VCaP (cell line): Measurements from ENCODE around the gene CYTH1.

Experiments used
- H3K27ac ChIP-seq: fragments of 450-650 bp; 2 replicates; pipeline ENCODE4 v1.5.1; 2017
- CTCF ChIP-seq: fragments of 450-650 bp; conservative IDR thresholded peaks from 2 replicates; pipeline ENCODE4 v1.5.1; 2017; ENCODE audit warnings: mild to moderate bottlenecking, moderate library complexity

The CYTH1 gene

DNA sequence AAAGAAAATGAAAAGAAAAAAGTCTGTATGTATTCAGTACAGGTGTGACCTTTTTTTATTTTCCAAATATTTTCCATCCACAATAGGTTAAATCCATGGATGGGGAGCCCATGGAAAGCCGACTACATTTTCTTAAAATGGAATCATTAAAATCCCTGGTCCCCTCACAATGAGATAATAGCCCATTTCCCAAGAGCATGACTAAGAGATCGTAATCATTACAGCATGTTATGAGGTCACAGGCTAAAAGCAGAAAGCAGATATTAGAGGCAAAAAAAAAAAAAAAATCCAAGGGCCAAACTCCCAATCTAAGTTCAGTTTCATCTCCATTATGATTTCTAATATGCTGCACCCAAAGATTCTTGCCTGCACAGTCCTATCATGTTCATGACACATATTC, 44.7 kb downstream of the CYTH1 start:
- TF ChIP-seq CTCF = no peak
- H3K27ac ChIP-seq = peak overlapping the region; percentile 84

GRCh38 chr17:78736526-78737079, 45.5 kb downstream of the CYTH1 start:
- H3K27ac ChIP-seq = peak overlapping the region; percentile 84
- peak; percentile 21; the same call in 1 of the 2 replicates for TF ChIP-seq CTCF

GRCh38 chr17:78735832-78736525, 46.1 kb downstream of the CYTH1 start:
- peak overlapping the region; percentile 84 for H3K27ac ChIP-seq
- no peak for TF ChIP-seq CTCF

DNA sequence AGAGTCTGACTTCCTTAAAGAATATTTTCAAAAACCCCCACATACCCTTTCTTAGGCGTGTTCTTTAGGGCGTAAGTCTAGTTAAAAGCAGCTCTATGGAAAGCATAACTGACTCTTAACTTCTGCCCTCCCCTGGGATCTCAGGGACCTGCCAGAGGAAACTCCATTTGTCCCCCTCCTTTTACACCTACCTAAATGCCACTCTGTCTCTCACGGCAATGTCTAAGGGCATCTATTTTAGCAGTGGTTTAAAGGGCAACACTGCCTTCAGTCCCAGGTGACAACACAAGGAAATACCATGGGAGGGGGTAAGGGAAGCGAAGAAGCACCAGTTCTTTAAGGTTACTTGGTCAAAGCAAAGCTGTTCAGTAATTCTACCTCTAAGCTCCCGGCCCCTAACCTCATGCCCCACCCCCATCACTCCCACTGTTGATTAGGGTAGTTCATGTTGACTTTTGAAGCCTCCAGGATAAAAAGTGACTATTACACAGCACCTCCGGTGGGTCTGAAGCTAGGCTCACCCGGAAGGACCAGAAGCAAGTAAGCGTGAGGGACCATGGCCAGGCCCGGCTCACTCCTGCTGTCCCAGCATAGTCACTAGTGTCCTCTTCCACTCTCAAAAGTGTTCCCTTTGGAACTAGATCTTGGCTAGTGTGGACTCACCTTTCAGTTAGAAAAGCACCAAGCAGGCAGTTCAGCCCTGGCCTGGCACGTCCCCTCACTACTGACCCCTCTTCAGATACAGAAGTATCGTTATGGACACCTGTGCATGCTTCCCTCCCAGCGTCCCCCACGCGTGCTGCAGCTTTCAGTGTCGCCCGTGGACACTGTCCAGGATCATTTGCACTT, 47.1 kb downstream of the CYTH1 start:
- H3K27ac ChIP-seq = peak overlapping the region; percentile 84
- no peak for TF ChIP-seq CTCF

- TF ChIP-seq CTCF = no peak
- peak overlapping the region; percentile 2; the same call in 1 of the 2 replicates for H3K27ac ChIP-seq
Measured at GRCh38 chr17:78732354-78732753, 49.7 kb downstream of the CYTH1 start.

DNA sequence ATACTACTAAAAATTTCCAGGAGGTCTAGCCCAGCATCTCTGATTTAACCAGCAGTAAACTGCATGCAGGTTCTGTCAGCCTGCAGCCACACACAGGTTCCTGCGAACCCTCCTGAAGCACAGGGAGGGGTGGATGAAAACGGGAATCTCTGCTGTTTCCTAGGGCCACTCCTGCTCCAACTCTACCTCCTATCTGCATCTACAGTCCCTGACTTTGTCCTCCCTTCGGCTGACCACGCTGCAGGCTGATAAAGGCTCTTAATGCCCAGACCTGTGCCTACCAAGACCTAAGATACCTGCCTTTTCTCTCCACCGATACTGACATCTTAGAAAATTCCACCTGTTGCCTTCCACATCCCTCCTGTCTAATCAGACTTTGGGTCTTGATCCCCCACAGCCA, 50.2 kb downstream of the CYTH1 start:
- peak overlapping the region; percentile 2; the same call in 1 of the 2 replicates for H3K27ac ChIP-seq
- no peak for TF ChIP-seq CTCF

GRCh38 chr17:78729641-78730040, 52.4 kb downstream of the CYTH1 start:
- TF ChIP-seq CTCF = no peak

More at GRCh38 chr17:78729641-78730040, 52.4 kb downstream of the CYTH1 start:
- no peak overlapping the region for H3K27ac ChIP-seq
